Measurements from ENCODE around the gene TMEM74B. TPM values are rescaled to one million over a fixed set of nuclear protein-coding genes. Genes with fewer than 3 reads are reported as not detected.

The TMEM74B gene
- total and polyA plus RNA-seq, 2 experiments from 2014 or later, result 12.3 to 40.3 TPM

- H3K36me3 ChIP-seq, result no peaks in the 10 kb centered on the region
- no peak for TF ChIP-seq CTCF (IDR thresholded peaks at IDR 0.05; ENCODE audit: low read depth, low read length)
- DNase-seq (ENCODE audit: low read depth in 1 of 2, low spot score in 1 of 2), result no peak
- no peak overlapping the region for H3K4me3 ChIP-seq
- H3K4me1 ChIP-seq (ENCODE audit: low read depth), result no peaks in the 10 kb centered on the region
- no peaks in the 10 kb centered on the region for H3K9me3 ChIP-seq (ENCODE audit: low read depth)
- no peak overlapping the region for H3K27ac ChIP-seq
- H3K27me3 ChIP-seq, result no peaks in the 10 kb centered on the region
Observed at GRCh38 chr20:1174787-1175186, 10.0 kb downstream of the TMEM74B start.

GRCh38 chr20:1173698-1174097 is 11.1 kb downstream of the TMEM74B start:
- Histone ChIP-seq H3K9me3 (ENCODE audit: low read depth) (no peaks in the 10 kb centered on the region), H3K4me1 (ENCODE audit: low read depth) (no peaks in the 10 kb centered on the region), H3K36me3 (no peaks in the 10 kb centered on the region), H3K27ac (no peak overlapping the region), H3K27me3 (no peaks in the 10 kb centered on the region), H3K4me3 (no peak overlapping the region)
- no peak for TF ChIP-seq CTCF (IDR thresholded peaks at IDR 0.05; ENCODE audit: low read depth, low read length)
- no peak for DNase-seq (ENCODE audit: low read depth in 1 of 2, low spot score in 1 of 2)

GRCh38 chr20:1171461-1172093 is 13.2 kb downstream of the TMEM74B start:
- peaks cover 10% of the 10 kb centered on the region for H3K36me3 ChIP-seq
- TF ChIP-seq CTCF (IDR thresholded peaks at IDR 0.05; ENCODE audit: low read depth, low read length), result no peak
- DNase-seq (ENCODE audit: low read depth in 1 of 2, low spot score in 1 of 2), result peak; percentile 54 to 85
- H3K27ac ChIP-seq, result no peak overlapping the region
- H3K4me3 ChIP-seq, result no peak overlapping the region
- no peaks in the 10 kb centered on the region for H3K4me1 ChIP-seq (ENCODE audit: low read depth)
- no peaks in the 10 kb centered on the region for H3K9me3 ChIP-seq (ENCODE audit: low read depth)
- H3K27me3 ChIP-seq, result no peaks in the 10 kb centered on the region

GRCh38 chr20:1169224-1169623 is 15.6 kb downstream of the TMEM74B start:
- TF ChIP-seq CTCF (IDR thresholded peaks at IDR 0.05; ENCODE audit: low read depth, low read length), result no peak
- H3K36me3 ChIP-seq, result peaks cover 29% of the 10 kb centered on the region
- no peak for DNase-seq (ENCODE audit: low read depth in 1 of 2, low spot score in 1 of 2)

GRCh38 chr20:1166948-1167720 is 17.6 kb downstream of the TMEM74B start:
- H3K4me3 ChIP-seq, result no peak overlapping the region
- no peak overlapping the region for H3K27ac ChIP-seq
- DNase-seq (ENCODE audit: low read depth in 1 of 2, low spot score in 1 of 2), result no peak
- H3K27me3 ChIP-seq, result no peaks in the 10 kb centered on the region
- no peaks in the 10 kb centered on the region for H3K9me3 ChIP-seq (ENCODE audit: low read depth)
- peaks cover 30% of the 10 kb centered on the region for H3K36me3 ChIP-seq
- no peak for TF ChIP-seq CTCF (IDR thresholded peaks at IDR 0.05; ENCODE audit: low read depth, low read length)
- no peaks in the 10 kb centered on the region for H3K4me1 ChIP-seq (ENCODE audit: low read depth)

More at GRCh38 chr20:1169224-1169623, 15.6 kb downstream of the TMEM74B start:
- Histone ChIP-seq H3K4me1 (ENCODE audit: low read depth) (no peaks in the 10 kb centered on the region), H3K27me3 (no peaks in the 10 kb centered on the region), H3K4me3 (no peak overlapping the region), H3K27ac (no peak overlapping the region), H3K9me3 (ENCODE audit: low read depth) (no peaks in the 10 kb centered on the region)
